Measurements from ENCODE around the gene CHCHD3. TPM values are rescaled to one million over a fixed set of nuclear protein-coding genes. Genes with fewer than 3 reads are reported as not detected.

CHCHD3 gene
- total RNA-seq, 2 experiments from 2014 or later = 21.6 to 21.7 TPM

GRCh38 chr7:132740176-132740575 is 341.7 kb downstream of the CHCHD3 start:
- POLR2A ChIA-PET = no interaction called here

GRCh38 chr7:132739271-132739955 is 342.5 kb downstream of the CHCHD3 start:
- POLR2A ChIA-PET = no interaction called here
- Mint-ChIP-seq H3K9me3 (peaks cover 1% of the 10 kb centered on the region), H3K27ac (no peak overlapping the region), H3K4me3 (no peak overlapping the region), H3K27me3 (peaks cover 4% of the 10 kb centered on the region), H3K36me3 (ENCODE audit: low read depth) (no peaks in the 10 kb centered on the region), H3K4me1 (ENCODE audit: low read depth) (no peaks in the 10 kb centered on the region)
- no peak for ATAC-seq (ENCODE audit: poor library complexity)
- TF ChIP-seq CTCF (IDR thresholded peaks at IDR 0.05) = no peak
- DNase-seq = no peak
- no peaks in the 10 kb centered on the region for H3K4me1 ChIP-seq (ENCODE audit: insufficient read depth, low read length)
- no peak overlapping the region for H3K4me3 ChIP-seq (ENCODE audit: low read length)
- H3K27ac ChIP-seq (ENCODE audit: low read depth in 1 of 2, low read length in 2 of 2) = no peak overlapping the region
- CTCF ChIA-PET = no interaction called here
- no peaks in the 10 kb centered on the region for H3K36me3 ChIP-seq (ENCODE audit: insufficient read depth, low read length)
- H3K27me3 ChIP-seq (ENCODE audit: control insufficient read depth in 1 of 2, insufficient read depth in 2 of 2, low read length in 2 of 2) = no peaks in the 10 kb centered on the region
- H3K9me3 ChIP-seq (ENCODE audit: control insufficient read depth in 1 of 2, insufficient read depth in 1 of 2, low read length in 2 of 2) = no peaks in the 10 kb centered on the region
- intact Hi-C loops (cut with DNase I, micrococcal nuclease) = no loop called here

More at GRCh38 chr7:132740176-132740575, 341.7 kb downstream of the CHCHD3 start:
- Mint-ChIP-seq H3K27ac (no peak overlapping the region), H3K9me3 (peaks cover 2% of the 10 kb centered on the region), H3K4me3 (no peak overlapping the region), H3K36me3 (ENCODE audit: low read depth) (no peaks in the 10 kb centered on the region), H3K4me1 (ENCODE audit: low read depth) (no peaks in the 10 kb centered on the region), H3K27me3 (peaks cover 4% of the 10 kb centered on the region)
- Histone ChIP-seq H3K4me1 (ENCODE audit: insufficient read depth, low read length) (no peaks in the 10 kb centered on the region), H3K27me3 (ENCODE audit: control insufficient read depth in 1 of 2, insufficient read depth in 2 of 2, low read length in 2 of 2) (no peaks in the 10 kb centered on the region), H3K36me3 (ENCODE audit: insufficient read depth, low read length) (no peaks in the 10 kb centered on the region), H3K9me3 (ENCODE audit: control insufficient read depth in 1 of 2, insufficient read depth in 1 of 2, low read length in 2 of 2) (peaks cover 0 to 5% of the 10 kb centered on the region in 2 experiments), H3K4me3 (ENCODE audit: low read length) (no peak overlapping the region), H3K27ac (ENCODE audit: low read depth in 1 of 2, low read length in 2 of 2) (no peak overlapping the region)
- CTCF ChIA-PET = no interaction called here
- no peak for ATAC-seq (ENCODE audit: poor library complexity)
- TF ChIP-seq CTCF (IDR thresholded peaks at IDR 0.05) = no peak
- no peak for DNase-seq
- intact Hi-C loops (cut with DNase I, micrococcal nuclease) = no loop called here

- H3K36me3 Mint-ChIP-seq (ENCODE audit: low read depth) = no peaks in the 10 kb centered on the region
- Histone ChIP-seq H3K4me3 (ENCODE audit: low read length) (no peak overlapping the region), H3K4me1 (ENCODE audit: insufficient read depth, low read length) (no peaks in the 10 kb centered on the region), H3K36me3 (ENCODE audit: insufficient read depth, low read length) (no peaks in the 10 kb centered on the region), H3K27me3 (ENCODE audit: control insufficient read depth in 1 of 2, insufficient read depth in 2 of 2, low read length in 2 of 2) (no peaks in the 10 kb centered on the region), H3K9me3 (ENCODE audit: control insufficient read depth in 1 of 2, insufficient read depth in 1 of 2, low read length in 2 of 2) (no peaks in the 10 kb centered on the region), H3K27ac (ENCODE audit: low read depth in 1 of 2, low read length in 2 of 2) (no peak overlapping the region)
- intact Hi-C loops (cut with DNase I, micrococcal nuclease) = no loop called here
- ChIA-PET CTCF (no interaction called here), POLR2A (no interaction called here)
- no peak overlapping the region for H3K4me3 Mint-ChIP-seq
- no peak for TF ChIP-seq CTCF (IDR thresholded peaks at IDR 0.05)
- ATAC-seq (ENCODE audit: poor library complexity) = no peak
- peaks cover 4% of the 10 kb centered on the region for H3K27me3 Mint-ChIP-seq
- H3K27ac Mint-ChIP-seq = no peak overlapping the region
- no peak for DNase-seq
- H3K9me3 Mint-ChIP-seq = no peaks in the 10 kb centered on the region
- H3K4me1 Mint-ChIP-seq (ENCODE audit: low read depth) = no peaks in the 10 kb centered on the region
Observed at GRCh38 chr7:132738254-132738653, 343.6 kb downstream of the CHCHD3 start.
